WERI-Rb-1 (cell line): ENCODE data around the gene NUP62.
A peak's percentile ranks its signal among the peaks of the same experiment; 100 is the strongest.
"Not testable (repeated sequence)": the region's sequence is repeated elsewhere in the genome, so short reads cannot be mapped to it uniquely, and the experiment has no call there.

Source experiments
- DNase-seq: peaks from one replicate; pipeline ENCODE4 v3.0.0-alpha.2; 2020
- H3K27ac ChIP-seq: fragments of 250-450 bp; sonication (Bioruptor Pico); 2 replicates; pipeline ENCODE4 v1.5.1; 2020; ENCODE audit warnings: mild to moderate bottlenecking, moderate library complexity
- H3K27me3 ChIP-seq: fragments of 250-450 bp; sonication (Bioruptor Pico); 2 replicates; pipeline ENCODE4 v1.5.1; 2021; ENCODE audit warnings: mild to moderate bottlenecking, low read depth, moderate library complexity; ENCODE audit not compliant: insufficient read depth, severe bottlenecking
- H3K36me3 ChIP-seq: fragments of 250-450 bp; sonication (Bioruptor Pico); 2 replicates; pipeline ENCODE4 v1.5.1; 2020; ENCODE audit warnings: mild to moderate bottlenecking, moderate library complexity
- H3K4me3 ChIP-seq: 2 replicates; pipeline ENCODE4 v1.5.1; 2011; ENCODE audit warnings: low read depth, mild to moderate bottlenecking, control low read depth, low read length
- H3K9me3 ChIP-seq: fragments of 250-450 bp; sonication (Bioruptor Pico); 2 replicates; pipeline ENCODE4 v1.5.1; 2021; ENCODE audit warnings: mild to moderate bottlenecking, moderate library complexity; ENCODE audit not compliant: severe bottlenecking
- CTCF ChIP-seq: IDR thresholded peaks from 2 replicates; pipeline ENCODE4 v1.5.1; 2011; ENCODE audit warnings: low read depth, mild to moderate bottlenecking, control low read depth, inconsistent platforms, low read length

Gene NUP62

GRCh38 chr19:49930483-49931011 is 1.2 kb upstream of the NUP62 start:
- no peak for TF ChIP-seq CTCF
- no peak for DNase-seq
- Histone ChIP-seq H3K36me3 (peaks cover 37% of the 10 kb centered on the region), H3K4me3 (no peak overlapping the region; the same call in 1 of the 2 replicates), H3K27ac (no peak overlapping the region), H3K9me3 (no peaks in the 10 kb centered on the region), H3K27me3 (no peaks in the 10 kb centered on the region)

- no peaks in the 10 kb centered on the region for H3K9me3 ChIP-seq
- no peaks in the 10 kb centered on the region for H3K27me3 ChIP-seq
- peak; percentile 97 for DNase-seq
- no peak for TF ChIP-seq CTCF
- peaks cover 44% of the 10 kb centered on the region for H3K36me3 ChIP-seq
- peak overlapping the region; percentile 99 for H3K4me3 ChIP-seq
- H3K27ac ChIP-seq = peak overlapping the region; percentile 100
These were observed 543 bp upstream of the NUP62 start for GRCh38 chr19:49929611-49930482.

- no peak for DNase-seq
These were observed 1.6 kb downstream of the NUP62 start for GRCh38 chr19:49927526-49928264.

GRCh38 chr19:49926515-49926914 is 2.8 kb downstream of the NUP62 start:
- Histone ChIP-seq H3K9me3 (no peaks in the 10 kb centered on the region), H3K27ac (peak overlapping the region; percentile 50), H3K36me3 (peaks cover 78% of the 10 kb centered on the region), H3K27me3 (no peaks in the 10 kb centered on the region), H3K4me3 (no peak overlapping the region)
- TF ChIP-seq CTCF = no peak
- peak; percentile 33 for DNase-seq

More at GRCh38 chr19:49927526-49928264, 1.6 kb downstream of the NUP62 start:
- Histone ChIP-seq H3K36me3 (peaks cover 66% of the 10 kb centered on the region), H3K27me3 (no peaks in the 10 kb centered on the region), H3K27ac (peak overlapping the region; percentile 100), H3K9me3 (no peaks in the 10 kb centered on the region), H3K4me3 (peak overlapping the region; percentile 99)
- TF ChIP-seq CTCF = no peak

- TF ChIP-seq CTCF = no peak
- no peak for DNase-seq
- Histone ChIP-seq H3K4me3 (no peak overlapping the region), H3K27me3 (no peaks in the 10 kb centered on the region), H3K9me3 (no peaks in the 10 kb centered on the region), H3K27ac (no peak overlapping the region), H3K36me3 (peaks cover 88% of the 10 kb centered on the region)
These were observed 3.8 kb downstream of the NUP62 start for GRCh38 chr19:49925486-49925885.

- H3K4me3 ChIP-seq, H3K9me3 ChIP-seq, DNase-seq, H3K27me3 ChIP-seq, H3K27ac ChIP-seq: not testable (repeated sequence)
- H3K36me3 ChIP-seq = peaks cover 94% of the 10 kb centered on the region
These were observed 4.5 kb downstream of the NUP62 start for GRCh38 chr19:49924881-49925210.
